HG02981 (cell line): ENCODE results near the gene KLHL42.
"Not testable (repeated sequence)": the region's sequence is repeated elsewhere in the genome, so short reads cannot be mapped to it uniquely, and the experiment has no call there.

Experiments used
- ATAC-seq: cut with Tn5 transposase; IDR thresholded peaks from one replicate; pipeline ENCODE4 v1.9.1; 2021; ENCODE audit warnings: mild to moderate bottlenecking, moderate library complexity; ENCODE audit not compliant: unreplicated experiment

Gene KLHL42, protein sequence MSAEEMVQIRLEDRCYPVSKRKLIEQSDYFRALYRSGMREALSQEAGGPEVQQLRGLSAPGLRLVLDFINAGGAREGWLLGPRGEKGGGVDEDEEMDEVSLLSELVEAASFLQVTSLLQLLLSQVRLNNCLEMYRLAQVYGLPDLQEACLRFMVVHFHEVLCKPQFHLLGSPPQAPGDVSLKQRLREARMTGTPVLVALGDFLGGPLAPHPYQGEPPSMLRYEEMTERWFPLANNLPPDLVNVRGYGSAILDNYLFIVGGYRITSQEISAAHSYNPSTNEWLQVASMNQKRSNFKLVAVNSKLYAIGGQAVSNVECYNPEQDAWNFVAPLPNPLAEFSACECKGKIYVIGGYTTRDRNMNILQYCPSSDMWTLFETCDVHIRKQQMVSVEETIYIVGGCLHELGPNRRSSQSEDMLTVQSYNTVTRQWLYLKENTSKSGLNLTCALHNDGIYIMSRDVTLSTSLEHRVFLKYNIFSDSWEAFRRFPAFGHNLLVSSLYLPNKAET

GRCh38 chr12:27779920-27780611, at the start of gene KLHL42, which contains the start of gene MANSC4:
Gene KLHL42, plus strand, starts transcription at chr12:27780233. Its CDS starts 98 bp downstream, at chr12:27780331.
Gene MANSC4, minus strand, starts transcription at chr12:27780236. Its CDS starts 8,960 bp downstream, at chr12:27771276.
- ATAC-seq, result peak; percentile 66

GRCh38 chr12:27732281-27732680, 47.8 kb upstream of the KLHL42 start:
- no peak for ATAC-seq

DNA sequence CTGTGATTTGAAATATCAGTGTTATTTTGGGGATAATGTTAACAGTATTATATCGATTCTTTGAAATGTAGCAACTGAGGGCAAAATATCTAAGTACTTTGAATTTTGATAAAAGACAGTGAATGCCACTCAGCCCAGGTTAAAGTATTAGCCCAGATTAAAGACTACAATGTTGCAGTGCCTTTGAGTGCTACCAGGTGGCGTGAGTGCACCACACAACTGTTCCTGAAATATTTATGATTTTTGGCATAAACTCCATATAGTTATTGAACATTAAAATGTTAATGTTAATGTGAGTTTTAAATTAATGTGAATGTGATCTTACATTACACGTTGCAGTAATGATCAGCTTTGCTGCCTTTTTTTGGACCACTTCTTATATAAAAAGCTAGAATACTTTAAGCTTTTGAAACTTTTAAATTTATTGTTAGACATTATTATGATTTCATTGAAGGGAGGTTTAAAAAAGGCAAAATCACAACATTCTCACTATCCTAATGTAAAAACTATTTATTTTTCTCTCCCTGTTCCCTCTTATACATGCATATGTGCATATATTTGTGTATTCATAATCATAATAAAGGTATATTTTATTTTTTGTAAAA, 46.9 kb upstream of the KLHL42 start:
- ATAC-seq, result peak; percentile 86

DNA sequence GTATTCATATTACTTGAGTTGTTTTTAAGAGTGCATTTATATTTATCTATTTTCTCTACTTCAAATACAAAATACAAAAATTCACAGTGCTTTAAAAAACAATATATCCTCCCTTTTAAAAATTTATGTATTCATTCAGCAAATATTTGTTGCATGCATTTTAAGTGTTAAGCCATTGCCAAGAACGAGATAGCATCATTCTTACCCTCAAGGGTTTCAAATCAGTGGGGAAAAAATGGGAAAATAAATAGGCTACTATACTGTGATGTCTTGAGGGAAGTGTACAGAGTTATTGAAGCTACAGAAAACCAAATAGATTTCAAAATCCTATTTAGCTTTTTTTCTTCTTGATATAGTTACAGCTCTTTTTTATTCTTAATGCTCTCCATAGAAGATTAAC, 46.2 kb upstream of the KLHL42 start:
- ATAC-seq, result no peak

- ATAC-seq, result not testable (repeated sequence)
Observed at GRCh38 chr12:27734321-27734720, 45.7 kb upstream of the KLHL42 start.

- no peak for ATAC-seq
Observed at GRCh38 chr12:27743601-27744000, 36.4 kb upstream of the KLHL42 start.

- not testable (repeated sequence) for ATAC-seq
Observed at GRCh38 chr12:27745734-27746133, 34.3 kb upstream of the KLHL42 start.

DNA sequence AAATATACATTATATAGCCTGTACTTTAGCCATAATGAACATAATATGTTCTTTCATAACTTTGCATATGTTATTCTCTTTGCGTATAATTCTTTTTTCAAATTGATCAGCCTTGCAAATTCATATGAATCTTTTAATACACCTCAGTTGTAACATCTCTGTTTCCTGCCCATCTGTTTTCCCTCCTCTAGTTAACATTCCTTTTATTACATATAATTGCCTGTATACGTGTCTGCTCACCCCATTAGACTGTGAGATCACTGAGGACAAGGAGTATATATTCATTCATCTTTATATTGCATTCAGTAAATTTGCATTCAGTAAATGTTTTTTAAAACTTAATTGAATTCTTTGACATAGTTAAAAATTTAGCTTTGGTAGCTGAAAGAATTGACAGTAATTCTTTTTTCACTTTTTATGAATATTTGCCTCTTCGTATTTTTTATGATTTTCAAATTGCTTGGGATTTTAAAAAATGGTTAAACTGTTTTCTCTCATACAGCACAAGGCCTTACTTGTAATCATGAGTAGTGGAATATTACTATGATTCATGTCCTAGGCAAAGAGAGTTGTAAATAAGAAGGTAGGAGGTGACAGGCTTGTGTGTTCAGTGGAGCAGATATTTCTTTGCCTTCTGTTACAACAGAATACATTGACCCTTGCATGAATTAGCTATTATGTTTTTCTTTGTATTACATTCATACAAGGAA, 32.8 kb upstream of the KLHL42 start:
- ATAC-seq, result no peak

DNA sequence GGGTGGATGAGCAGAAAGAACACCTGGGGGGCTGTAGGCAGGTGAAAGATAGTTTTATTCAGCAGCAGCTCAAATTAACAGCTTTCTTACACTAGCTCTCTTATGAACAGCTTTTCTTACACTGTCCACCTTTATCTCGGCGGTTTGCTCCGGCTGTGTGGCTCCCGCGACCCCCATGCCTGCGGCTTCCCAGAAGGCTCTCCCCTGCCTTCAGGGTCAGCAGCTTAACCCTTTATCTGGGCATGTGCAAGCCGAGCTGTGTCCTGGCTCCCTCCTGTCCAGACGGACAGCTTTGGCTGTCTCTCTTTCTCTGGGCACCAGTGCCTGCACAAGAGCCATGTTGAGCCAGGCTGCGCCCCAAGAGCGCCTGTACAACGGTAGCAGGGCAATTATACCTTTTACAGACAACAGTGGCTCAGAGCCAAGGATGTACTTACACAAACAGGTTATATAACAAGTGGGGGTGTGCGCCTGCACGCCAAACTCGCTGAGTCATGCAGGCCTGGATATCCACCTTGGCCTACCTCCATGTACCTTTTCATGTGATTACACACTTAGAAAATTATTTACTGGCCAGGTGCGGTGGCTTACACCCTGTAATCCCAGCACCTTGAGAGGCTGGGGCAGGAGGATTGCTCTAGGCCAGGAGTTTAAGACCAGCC, 28.5 kb upstream of the KLHL42 start:
- no peak for ATAC-seq

DNA sequence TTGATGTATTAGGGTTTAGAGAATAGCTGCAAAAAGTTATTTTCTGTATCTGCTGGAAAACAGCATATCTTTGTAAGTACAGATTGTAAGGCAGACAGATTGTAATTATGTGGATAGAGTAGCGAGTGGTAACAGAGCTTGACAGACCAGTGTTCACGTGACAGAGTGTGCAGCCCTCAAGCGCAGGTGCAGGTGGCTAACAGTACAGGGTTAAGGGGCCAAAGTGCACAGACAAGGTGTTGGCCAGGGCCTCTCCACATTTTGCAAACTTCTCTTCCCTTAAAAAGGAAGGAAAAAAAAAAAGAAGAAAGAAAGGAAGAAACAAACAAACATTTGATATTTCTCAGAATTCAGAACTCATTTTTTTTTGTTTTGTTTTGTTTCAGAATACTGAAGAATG, 25.2 kb upstream of the KLHL42 start:
- ATAC-seq, result no peak

- no peak for ATAC-seq
Observed at GRCh38 chr12:27756670-27757195, 23.3 kb upstream of the KLHL42 start.

GRCh38 chr12:27762757-27763156, 17.3 kb upstream of the KLHL42 start:
- ATAC-seq, result no peak

DNA sequence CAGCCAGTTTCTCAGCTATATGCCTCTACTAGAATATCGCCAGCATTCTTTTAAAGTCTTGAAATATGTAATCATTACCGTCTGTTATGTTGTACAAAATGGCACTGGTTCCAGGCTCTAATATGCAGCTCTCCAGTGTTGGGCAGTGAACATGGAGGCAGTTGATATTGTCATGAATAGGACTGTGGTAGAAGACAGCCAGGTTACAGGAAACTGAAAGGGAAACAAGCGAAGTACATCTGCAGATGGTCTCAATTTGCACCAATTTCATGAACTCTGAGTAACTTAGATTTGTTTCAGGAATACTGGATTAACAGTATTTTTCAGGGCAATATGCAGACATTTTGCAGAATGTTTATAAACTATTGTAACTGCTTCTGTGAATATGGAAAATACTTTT, 13.4 kb upstream of the KLHL42 start:
- no peak for ATAC-seq

DNA sequence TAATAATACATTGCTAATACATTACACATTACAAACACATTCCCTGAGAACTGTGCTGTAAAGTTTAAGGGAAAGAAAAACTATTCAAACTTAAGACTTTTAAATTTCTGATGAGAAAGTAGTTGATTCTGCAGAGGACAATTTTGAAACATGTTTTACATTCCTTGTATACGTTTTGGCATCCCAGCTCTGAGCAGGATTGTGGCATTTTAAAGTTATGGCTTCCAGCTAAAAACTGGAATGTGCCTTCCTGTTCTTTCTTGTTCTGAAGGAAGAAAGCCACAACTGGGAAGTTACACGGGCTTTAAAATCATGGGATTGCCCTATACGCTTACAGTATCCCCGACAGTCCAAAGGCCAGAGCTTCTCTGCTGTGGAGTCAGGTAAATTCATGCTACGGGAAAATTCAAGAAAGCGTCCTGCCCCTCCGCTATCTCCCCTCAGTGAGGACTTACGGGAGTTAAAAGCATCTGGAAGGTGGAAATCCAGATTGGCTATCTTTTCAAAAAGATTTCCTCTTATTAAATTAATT, 10.8 kb upstream of the KLHL42 start:
- no peak for ATAC-seq

- no peak for ATAC-seq
Observed at GRCh38 chr12:27771481-27772327, 8.3 kb upstream of the KLHL42 start.

GRCh38 chr12:27772328-27773049, 7.5 kb upstream of the KLHL42 start:
- ATAC-seq, result no peak

DNA sequence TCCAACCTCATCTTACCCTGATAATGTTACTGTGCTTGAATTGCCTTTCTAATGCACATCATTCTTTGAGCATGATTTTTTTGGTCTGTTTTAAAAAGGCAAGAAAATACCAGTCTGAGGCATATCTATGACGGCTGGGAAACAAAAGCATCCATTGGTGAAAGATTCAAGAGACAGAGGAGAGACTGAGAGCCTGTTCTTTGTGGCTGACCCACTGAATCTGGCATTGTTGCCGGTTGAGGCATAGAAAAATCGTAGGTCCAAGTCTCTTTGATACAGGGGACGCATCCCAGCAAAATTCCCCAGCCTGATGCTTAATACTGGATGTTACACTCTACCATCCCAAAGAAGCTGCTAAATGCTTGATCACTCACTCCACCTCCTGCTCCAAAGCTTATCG, 2.9 kb upstream of the KLHL42 start:
- no peak for ATAC-seq

DNA sequence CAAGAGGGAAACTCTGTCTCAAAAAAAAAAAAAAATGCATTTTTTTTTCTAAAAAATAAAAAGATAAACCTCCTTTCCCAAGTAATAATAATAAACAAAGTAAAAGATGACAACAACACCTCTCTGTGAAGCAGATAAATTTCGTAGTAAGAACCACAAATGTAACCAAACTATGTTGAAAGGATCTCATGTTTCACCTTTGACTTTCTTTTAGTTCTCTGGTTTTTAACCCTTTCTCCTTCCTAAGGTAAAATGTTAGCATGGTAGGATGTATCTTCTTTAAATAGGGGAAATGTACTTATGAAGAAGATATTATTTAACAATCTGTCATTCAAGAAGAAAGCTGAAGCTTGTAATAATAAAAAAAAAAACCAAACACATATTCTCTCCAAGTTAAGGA, 1.8 kb upstream of the KLHL42 start:
- no peak for ATAC-seq
